Amygdala (tissue), 56 donors: ENCODE results near the gene C6orf136.
"Not testable (repeated sequence)": the region's sequence is repeated elsewhere in the genome, so short reads cannot be mapped to it uniquely, and the experiment has no call there.

Experiments
- DNase-seq, 56 donors: peaks; one replicate each; lab custom pipeline; 2025; lab: John Stamatoyannopoulos, UW

The C6orf136 gene

DNA sequence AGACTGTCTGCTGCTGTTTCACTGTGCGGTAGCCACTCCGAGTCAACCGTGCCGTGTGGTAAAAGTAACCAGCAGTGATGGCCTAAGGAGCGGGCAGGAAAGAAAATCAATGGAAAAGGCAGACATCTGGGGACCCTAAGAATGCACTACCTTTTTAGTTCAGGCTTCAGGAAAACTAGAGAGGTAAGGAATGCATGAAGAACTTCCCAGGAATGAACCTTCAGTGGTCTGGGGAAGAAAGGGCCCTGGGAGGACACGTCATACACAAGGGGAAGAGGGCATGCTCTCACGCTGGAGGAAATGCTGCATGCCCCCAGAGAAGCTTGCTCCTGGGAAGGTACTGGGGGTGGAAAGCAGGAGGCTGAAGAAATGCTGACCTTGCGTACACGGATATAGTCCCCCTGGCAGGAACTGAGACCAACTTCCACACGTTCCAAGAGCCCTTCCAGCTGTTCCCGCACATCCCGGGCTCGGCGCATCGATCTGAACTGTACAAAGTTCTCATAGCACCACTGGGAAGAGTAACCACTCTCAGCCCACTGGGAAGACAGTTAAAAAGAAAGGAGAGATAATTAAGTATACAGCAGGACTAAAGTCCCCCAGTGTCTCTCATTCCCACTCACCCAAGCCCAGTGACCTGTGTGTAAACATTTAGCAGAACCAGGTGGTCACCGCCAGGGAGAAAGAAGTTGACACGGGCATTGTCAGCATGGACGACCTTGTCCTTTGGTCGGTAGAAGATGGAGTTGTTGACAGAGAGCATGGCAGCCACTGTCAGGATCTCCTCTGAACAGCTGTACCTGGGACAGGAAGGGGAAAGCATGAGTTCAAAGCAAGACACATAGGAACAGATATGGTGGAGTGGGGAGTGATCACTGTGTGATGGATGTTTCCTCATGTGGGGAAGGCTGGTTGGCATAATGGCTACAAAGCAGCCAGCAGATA, 8.1 kb downstream of the C6orf136 start:
- no peak for DNase-seq

DNA sequence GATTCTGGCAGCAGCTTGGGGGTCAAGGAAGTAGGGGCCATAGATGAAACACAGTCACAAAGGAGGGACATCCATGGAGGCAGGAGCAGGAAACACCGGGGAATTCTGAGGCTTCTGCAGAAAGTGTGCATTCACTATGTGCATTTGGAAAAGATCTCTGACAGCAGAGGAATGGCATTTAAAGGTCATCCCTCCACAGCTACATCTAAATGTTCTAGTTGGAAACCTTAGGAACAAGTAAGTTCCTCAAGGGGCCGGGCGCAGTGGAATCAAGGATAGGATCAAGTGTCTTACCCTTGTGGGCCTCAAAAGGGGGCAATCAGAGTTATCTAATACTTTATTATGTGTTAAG, 8.8 kb downstream of the C6orf136 start:
- no peak for DNase-seq

- peak in 4 of 56 donors; percentile 4 to 14 (median 9) for DNase-seq
These were observed 9.6 kb downstream of the C6orf136 start for GRCh38 chr6:30656513-30656912.

DNA sequence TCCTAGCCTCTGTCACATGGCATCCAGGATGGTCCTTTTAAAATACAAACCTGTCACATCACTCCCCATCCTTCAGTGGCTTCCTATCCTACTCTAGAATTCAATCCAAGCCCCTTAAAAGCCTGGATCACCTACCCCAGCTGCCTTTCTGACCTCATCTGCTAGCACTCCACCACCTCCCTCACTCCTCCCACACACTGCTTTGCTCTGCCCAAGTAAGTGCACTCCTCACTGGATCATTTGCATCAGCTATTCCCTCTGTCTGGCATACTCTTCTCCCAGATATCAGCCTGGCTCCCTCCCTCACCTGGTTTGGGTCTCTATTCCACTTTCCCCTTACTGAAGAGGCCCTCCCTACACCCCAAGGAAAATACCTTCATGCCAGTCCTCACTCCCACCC, 10.5 kb downstream of the C6orf136 start:
- no peak for DNase-seq

DNA sequence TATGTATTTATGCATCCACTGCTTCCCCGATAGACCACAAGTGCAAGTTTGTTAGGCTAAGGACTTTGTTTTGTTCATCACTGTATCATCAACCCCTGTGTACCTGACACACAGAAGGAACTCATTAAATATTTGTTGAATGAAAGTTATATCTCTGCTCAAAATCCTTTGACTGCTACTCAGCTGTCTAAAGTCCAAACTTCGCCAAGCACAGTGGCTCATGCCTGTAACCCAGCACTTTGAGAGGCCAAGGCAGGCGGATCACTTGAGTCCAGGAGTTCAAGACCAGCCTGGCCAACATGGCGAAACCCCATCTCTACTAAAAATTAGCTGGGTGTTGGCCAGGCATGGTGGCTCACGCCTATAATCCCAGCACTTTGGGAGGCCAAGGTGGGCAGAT, 11.0 kb downstream of the C6orf136 start:
- not testable (repeated sequence) for DNase-seq

- DNase-seq, result no peak
These were observed 18.2 kb downstream of the C6orf136 start for GRCh38 chr6:30664994-30665767.

DNA sequence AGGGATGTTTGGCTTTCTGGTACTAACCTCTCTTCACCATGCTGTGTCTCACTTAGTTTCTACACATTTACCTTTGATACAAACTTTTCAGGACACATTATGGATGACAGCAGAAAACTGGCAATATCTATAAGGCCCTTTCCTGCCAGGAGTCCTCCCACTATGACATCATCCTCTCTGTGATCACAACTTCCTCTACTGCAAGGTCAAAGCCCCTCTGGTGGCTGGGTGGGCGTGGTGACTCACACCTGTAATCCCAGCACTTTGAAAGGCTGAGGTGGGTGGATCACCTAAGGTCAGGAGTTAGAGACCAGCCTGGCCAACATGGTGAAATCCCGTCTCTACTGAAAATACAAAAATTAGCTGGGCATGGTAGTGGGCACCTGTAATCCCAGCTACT, 19.4 kb downstream of the C6orf136 start:
- not testable (repeated sequence) for DNase-seq

GRCh38 chr6:30670760-30671527, 24.0 kb downstream of the C6orf136 start:
- no peak for DNase-seq

DNA sequence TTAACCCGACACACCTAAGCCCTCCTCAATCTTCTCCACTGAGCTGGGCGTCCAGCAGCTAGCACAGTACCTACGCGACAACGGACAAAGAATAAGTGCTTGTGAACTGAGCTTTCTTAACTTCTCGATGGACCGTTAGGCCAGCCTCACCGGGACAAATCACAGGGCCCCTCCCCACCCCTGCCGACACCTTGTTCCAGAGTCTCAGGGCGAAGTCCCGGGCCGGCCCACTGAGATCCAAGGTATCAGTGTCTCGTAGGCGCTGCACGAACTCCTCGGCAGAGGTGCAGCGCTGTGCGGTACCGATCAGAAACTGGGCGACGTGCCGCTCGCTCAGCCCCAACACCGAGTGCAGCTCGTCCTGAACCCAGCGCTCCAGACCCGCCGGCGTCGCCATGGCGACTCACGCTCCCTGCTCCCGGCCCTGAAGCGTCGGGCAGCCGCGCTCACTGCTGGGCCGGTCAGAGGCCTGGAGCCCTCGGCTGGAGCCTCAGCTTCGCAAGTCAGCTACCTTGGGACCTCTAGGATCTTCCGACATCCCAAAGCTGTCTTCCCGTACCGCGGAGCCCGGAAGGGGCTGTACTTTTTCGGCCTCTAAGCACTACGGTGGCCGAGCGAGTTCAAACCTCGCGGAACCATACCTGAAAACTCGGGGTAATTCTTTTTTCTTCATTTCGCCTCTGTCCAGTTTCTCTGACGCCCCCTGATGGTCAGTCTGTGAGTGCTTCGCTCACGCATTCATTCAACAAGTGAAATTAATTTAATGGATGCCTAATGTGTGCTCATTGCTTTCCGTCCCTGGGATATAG, 25.7 kb downstream of the C6orf136 start, which contains the start of gene DHX16:
Gene DHX16, minus strand, starts transcription at position 562 of the 809 bp plus-strand sequence. Its CDS starts 165 bp downstream, at position 397.
- peak in 55 of 56 donors; percentile 34 to 95 (median 79) for DNase-seq

DNA sequence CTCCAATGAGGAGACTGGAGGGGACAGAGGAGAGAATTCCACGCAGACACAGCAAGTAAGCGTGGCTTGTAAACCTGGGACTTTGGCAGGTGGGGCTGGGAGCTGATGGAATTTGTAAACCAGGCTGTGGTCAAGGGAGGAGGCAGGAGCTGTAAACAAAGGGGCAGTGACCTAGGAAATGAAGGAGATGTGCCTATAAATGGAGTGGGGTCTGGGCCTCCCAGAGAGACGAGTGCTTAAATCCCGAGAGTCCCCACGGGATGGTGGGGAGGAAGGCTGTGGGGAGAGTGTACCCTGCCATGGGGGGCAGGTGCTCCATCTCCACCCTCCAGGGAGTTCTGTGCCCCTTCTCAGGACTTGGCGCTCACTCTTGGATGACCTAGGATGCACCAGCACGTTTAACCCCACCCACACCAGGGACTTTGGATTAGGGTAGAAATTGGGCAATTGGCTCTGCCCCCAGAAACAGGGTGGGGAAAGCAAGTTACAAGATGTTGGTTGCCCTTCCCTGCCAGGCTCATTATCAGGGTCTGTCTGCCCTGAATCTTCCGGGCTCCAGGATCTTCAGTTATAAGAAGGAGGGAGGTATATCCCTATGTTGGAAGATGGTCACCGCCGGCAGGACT, 29.8 kb downstream of the C6orf136 start:
- no peak for DNase-seq

- peak in 53 of 56 donors; percentile 6 to 92 (median 64) for DNase-seq
These were observed 32.2 kb downstream of the C6orf136 start for GRCh38 chr6:30678964-30679726.

- DNase-seq, result no peak
These were observed 33.0 kb downstream of the C6orf136 start for GRCh38 chr6:30679765-30680535.

- DNase-seq, result no peak
These were observed 34.8 kb downstream of the C6orf136 start for GRCh38 chr6:30681766-30682142.

DNA sequence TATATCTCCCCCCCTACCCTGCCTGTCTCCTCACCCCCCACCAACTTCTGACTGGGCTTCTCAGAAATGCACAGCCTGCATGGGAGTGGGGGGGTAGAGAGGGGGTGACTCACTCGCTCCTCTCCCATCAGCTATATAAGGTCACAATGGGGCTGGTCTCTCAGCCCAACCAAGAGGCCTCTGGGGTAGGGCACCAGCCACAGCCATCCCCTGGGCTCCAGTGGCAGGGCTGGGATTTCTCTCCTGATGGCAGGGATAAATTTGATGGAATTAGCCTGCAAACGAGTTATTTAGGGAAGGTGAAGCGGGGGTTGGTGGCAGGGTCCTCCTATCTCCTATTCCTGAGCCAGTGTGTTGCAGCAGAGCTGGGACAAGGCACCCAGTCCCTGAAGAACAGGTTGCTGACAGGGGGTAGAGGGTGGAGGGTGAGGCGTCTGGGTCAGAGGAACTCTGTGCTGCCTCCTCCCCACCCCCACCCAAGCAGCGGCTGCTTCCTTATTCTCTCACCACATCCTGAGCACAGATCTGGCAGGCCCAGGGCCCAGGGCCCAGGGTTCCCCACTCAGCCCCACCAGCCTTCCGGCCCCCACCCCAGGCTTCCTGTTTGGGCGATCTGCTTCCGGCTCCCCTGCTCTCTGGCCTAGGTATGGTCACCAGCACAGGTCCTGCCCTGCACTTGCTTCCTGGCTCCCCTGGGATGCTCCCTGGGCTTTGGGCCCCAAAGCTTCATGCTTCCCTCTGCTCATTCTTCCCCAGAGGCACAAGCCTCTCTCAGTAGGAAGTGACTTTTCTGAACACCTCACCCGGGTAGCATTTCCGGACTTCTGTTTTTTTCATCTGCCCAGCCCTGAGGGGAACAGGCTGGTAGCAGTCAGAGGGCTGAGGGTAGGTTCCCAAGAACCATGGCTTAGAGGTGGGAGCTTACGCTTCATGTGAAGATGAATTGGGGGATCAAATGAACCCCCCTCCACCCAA, 35.5 kb downstream of the C6orf136 start:
- peak in 38 of 56 donors; percentile 9 to 68 (median 34) for DNase-seq

DNA sequence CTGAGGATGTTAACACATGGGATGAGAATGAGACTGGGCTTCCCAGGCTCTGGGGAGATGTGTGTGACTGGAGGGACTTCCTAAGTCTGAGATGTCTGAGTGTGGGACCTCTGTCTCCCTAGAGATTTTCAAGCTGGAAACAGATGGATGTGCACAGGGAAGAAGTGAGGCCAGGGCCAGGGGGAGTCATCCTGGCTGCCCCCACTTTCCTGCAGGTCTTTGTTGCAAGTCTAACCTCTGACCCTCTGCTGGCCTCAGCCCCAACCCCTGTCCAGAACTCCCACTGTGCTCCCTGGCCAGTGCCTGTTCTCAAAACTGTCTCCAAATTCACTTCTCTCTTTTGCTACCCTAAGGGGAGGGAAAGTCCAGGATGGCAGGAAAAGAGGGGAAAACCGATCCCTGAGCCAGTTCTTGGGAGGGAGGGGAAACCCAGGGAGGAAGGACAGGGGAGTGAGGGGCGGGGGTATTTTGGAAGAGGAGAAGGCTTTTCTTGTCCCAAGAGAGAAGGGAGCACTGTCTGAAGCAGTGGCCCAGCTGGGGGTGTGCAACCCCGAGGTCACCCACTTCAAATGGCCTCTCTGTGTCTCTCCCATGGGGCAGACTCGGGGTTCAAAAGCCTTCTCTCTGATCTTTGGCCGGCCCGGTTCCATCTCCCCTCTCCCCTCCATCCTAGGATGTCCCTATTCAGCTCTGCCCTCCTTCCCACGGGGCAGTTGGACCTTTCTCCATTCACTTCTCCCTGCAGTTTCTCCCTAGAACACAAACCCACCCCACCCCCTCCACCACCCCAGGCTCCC, 36.4 kb downstream of the C6orf136 start:
- DNase-seq, result peak in 5 of 56 donors; percentile 8 to 27 (median 13)

DNA sequence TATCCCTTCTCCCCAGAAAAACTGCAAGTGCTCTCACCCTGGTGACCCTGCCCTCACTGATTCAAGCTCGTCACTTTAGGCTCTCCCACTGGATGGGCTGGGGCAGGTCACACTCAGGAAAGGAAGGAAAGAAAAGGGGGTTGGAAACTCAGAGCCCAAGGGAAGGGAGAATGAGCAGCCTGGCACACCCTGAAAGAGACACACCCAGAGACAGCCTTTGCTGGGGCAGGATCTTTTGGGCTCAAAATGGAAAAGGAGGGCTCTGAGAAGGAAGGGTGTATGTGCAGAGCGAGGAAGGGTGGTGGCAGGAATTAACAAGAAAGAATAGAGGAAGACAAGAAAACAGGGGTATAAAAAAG, 37.0 kb downstream of the C6orf136 start:
- no peak for DNase-seq
